ENCODE results near the gene ZNF106. TPM values are rescaled to one million over a fixed set of nuclear protein-coding genes. Genes with fewer than 3 reads are reported as not detected.

ZNF106 gene
- polyA plus RNA-seq, 12 donors: 126 to 1,152 (median 271) TPM

GRCh38 chr15:42411884-42412283, 79.1 kb downstream of the ZNF106 start:
- DNase-seq: no peak

GRCh38 chr15:42409011-42409410, 81.9 kb downstream of the ZNF106 start:
- no peak for DNase-seq

GRCh38 chr15:42408178-42408577, 82.8 kb downstream of the ZNF106 start:
- DNase-seq: no peak

DNA sequence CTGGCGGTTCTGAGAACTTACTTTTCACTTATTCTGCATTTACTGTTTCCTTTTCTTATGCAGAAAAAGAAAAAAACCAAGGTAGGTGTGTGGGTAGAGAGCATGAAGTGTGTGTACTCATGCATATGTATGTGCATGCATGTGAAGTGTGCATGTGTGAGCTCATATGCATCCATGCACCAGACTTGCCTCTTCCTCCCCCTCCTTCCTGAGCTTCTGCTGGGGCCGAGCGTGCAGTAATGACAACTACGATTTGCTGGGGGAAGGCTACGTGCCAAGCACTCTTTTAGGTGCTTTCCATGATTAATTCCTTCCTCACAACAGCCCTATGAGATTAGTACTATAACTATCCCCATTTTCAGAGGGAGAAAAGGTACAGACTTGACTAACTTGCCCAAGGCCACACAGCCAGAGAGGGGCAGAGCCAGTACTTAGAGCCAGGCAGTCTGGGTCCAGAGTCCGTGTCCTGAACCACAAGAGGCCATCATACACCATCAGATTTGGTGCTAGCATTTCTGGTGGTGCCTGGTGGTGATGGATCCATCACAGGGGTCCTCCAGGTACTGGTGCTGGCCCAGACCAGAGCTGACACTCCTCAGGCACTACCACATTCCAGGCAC, 85.0 kb downstream of the ZNF106 start:
- no peak for DNase-seq

GRCh38 chr15:42404461-42405235, 86.3 kb downstream of the ZNF106 start:
- DNase-seq: no peak

DNA sequence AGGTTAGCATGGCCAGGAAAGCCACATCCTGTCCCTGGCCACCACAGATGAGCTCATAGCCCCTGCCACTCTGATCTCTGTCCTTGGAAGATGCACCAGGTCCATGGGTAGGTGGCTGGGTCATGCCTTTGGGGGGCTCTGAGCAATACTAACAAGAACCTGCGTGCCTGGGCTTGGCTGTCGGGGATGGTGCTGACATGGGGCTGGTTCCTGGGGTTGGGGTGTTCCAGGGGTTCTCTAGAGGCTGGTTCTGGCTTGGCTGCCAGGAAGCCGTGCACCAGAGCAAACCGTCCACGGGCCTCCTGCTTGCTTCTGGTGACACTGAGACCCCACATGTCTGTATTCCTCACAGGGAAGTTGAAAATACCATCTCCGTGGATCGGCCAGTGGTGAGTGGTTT, 87.6 kb downstream of the ZNF106 start:
- DNase-seq: no peak

DNA sequence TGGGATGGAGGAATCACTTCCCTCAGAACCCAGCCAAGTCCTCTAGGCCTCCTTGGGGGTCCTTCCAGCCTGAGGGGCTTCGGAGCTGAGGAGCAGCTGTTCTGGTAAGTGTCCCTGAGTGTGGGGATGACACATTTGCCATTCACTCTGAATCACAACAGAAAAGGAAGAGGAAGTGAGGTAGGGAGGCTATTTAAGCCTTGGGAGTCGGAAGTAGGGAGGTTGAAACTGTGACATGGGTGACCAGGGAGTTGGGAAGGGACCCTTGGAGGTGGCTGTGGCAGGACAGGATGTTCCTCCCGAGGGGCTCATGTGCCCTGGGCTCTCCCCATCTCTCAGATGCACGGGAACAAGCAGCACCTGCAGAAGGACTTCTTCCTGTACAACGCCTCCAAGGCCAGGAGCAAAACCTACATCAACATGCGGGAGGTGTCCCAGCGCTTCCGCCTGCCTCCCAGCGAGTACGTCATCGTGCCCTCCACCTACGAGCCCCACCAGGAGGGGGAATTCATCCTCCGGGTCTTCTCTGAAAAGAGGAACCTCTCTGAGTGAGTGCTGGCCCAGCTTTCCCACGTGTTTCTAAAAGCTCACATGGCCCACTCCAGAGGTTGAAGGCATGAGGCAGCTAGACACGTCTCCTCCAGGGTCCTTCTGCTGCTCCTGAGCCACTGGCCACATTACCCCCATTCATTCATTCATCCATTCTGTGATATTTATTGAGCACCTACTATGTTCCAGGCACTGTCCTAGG, 88.3 kb downstream of the ZNF106 start:
- no peak for DNase-seq

DNA sequence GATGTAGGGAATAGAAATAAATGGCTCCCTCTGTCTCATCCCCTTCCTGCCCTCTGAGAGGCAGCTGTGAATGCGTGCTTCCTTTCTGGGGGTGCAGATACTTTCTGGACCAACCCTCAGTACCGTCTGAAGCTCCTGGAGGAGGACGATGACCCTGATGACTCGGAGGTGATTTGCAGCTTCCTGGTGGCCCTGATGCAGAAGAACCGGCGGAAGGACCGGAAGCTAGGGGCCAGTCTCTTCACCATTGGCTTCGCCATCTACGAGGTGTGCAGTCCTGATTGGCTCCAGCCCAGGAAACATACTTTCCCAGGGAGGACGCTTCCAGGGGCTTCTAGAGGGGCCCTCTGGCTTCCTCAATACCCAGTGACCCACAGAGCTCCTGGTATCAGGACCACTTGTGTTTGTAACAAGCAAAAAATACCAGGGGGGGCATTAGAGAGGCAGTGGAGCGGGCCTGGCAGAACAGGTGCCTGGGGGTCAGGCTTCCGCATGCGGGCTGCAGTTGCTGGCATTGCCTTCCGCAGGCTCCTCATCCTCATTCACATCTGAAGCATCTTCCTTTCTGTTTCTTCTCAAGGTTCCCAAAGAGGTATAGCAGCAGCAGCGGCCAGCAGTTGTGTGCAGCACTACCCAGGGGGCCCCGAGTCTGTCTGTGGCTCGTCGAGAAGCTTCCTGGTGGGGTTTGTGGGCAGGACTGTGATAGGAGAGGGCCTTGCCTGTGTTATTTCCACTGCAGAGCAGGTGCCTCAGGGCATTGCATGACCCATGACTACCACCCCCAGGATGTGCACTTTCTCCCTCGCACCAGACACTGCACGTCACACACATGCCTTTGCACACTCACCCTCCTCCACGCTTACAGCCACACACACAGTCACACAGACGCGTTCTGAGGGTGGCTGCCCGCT, 89.1 kb downstream of the ZNF106 start:
- DNase-seq: no peak

DNA sequence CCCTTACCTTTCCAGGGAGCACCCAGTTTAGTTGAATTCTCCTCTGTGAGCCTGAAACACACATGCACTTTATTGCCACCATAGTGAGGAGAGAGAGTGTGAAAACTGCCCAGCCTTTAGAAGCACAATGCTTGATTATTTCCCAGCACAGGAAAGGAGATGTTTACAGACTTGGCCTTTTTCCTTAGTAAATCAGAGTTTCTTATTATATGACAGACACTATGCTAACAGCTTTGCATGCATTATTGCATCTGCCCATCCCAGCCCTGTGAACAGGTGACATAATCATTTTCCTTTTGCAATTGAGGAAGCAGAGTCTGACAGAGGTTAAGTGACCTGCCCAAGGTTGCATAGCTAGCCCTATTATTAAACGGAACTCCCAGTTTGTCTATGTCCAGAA, 95.1 kb downstream of the ZNF106 start:
- no peak for DNase-seq

GRCh38 chr15:42394106-42394505, 96.8 kb downstream of the ZNF106 start:
- no peak for DNase-seq

GRCh38 chr15:42392309-42393024, 98.5 kb downstream of the ZNF106 start:
- no peak for DNase-seq

GRCh38 chr15:42387603-42388002, 103.3 kb downstream of the ZNF106 start:
- no peak for DNase-seq

DNA sequence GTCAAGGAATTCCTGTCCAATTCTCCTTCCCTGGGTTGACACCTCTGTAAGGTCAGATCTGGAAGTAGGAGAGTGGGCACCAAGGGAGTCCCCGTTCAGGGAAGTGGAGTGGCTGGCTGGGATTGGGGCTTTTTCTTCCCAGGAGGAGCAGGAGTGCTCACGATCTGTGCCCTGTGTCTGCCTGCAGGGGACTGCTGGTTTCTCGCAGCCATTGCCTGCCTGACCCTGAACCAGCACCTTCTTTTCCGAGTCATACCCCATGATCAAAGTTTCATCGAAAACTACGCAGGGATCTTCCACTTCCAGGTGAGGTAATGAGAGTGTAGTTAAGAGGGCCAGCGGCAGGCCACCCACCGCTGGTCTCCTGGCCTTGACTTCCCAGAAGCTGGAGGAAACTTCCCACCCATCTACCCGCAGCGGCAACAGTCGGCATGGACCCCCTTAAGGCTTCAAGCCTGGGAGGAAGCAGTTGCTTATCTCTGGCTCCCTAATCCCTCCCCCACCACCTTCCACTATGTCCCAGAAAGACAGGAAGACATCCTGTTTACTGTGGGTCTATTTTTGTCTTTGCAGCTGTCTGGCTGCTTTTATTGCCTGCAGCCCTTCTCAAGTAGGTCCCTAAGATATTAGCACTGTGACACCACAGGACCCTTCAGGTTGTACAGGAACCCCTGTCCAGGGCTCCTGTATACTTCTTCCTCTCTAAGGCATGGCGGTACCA, 104.8 kb downstream of the ZNF106 start:
- no peak for DNase-seq

- no peak for DNase-seq
Measured at GRCh38 chr15:42385206-42385979, 105.5 kb downstream of the ZNF106 start.

DNA sequence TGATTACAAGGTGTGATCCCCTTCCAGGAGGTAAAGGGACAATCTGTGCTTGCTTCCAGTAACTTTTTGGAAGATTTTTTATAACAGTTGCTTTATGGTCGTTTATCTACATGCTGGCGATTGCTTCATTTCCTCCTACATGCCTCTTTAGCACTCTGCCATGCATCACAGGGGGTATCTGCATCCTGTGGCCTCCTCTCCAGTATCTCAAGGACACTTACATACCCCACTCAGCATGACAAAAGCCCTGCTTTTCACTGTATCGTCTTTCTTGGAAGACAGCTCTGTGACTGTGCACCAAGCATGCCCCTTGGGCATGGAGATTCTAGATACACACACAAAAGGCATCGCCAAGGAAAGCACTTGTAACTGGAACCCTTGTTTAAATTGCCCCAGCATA, 106.3 kb downstream of the ZNF106 start:
- no peak for DNase-seq

- DNase-seq: no peak
Measured at GRCh38 chr15:42378011-42378410, 112.9 kb downstream of the ZNF106 start.

- no peak for DNase-seq
Measured at GRCh38 chr15:42375941-42376340, 115.0 kb downstream of the ZNF106 start.

DNA sequence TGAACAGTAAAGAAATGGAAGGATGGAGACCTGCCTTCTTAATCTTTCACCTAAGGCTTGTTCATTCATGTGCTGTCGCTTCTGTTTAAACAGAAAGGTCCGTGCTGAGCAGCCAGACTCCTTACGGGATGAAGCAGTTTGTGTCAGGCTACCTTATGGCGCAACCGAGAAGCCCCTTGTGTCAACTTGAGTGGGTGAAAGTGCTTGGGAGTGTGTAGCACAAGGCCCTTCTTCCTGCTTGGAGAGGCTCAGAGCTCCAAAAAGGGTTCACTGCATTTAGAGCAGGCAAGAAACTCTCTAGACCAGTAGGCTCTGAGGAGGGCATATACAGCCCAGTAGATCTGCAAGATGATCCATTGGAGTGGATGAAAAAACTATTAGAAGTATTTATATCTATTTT, 115.7 kb downstream of the ZNF106 start:
- no peak for DNase-seq

- no peak for DNase-seq
Measured at GRCh38 chr15:42374810-42375209, 116.1 kb downstream of the ZNF106 start.

DNA sequence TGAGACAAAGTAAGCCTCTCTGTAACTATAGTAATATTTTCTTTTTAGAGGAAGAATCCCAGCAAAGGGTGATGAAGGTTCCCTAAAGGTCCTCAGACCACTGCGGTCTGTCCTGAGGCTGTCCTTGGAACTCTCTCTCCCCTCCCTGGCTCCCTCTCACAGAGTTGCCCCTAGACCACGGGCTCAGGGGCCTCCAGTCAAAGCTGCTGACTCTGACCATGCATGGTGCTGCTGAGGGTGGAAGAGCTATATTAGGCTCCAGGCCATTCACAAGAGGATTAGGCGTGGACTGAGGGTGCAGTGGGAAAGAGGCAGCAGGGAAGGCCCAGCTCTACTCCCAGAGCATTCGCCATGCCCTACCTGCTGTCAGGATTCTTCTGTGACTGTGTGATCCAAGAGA, 117.0 kb downstream of the ZNF106 start:
- no peak for DNase-seq
